Activated CD4-positive, alpha-beta T cell treated with anti-CD3 and anti-CD28 coated beads, Interleukin-2, Interleukin-4, amounts not matched to agents 100 ng/mL and 50 ng/mL, durations not matched to agents 16 hours and 8 hours (primary cell): ENCODE results near the gene GATC.
"Not testable (repeated sequence)": the region's sequence is repeated elsewhere in the genome, so short reads cannot be mapped to it uniquely, and the experiment has no call there.

Experiments used
- DNase-seq: peaks from one replicate; pipeline ENCODE4 v3.0.0-alpha.2; 2020; ENCODE audit warnings: low spot score

The GATC gene

GRCh38 chr12:120437735-120438494 lies 8.3 kb upstream of the GATC start, which contains the start of gene COX6A1:
Gene COX6A1, plus strand, starts transcription at chr12:120438113. Its CDS starts 14 bp downstream, at chr12:120438127.
- peak; percentile 99 for DNase-seq

DNA sequence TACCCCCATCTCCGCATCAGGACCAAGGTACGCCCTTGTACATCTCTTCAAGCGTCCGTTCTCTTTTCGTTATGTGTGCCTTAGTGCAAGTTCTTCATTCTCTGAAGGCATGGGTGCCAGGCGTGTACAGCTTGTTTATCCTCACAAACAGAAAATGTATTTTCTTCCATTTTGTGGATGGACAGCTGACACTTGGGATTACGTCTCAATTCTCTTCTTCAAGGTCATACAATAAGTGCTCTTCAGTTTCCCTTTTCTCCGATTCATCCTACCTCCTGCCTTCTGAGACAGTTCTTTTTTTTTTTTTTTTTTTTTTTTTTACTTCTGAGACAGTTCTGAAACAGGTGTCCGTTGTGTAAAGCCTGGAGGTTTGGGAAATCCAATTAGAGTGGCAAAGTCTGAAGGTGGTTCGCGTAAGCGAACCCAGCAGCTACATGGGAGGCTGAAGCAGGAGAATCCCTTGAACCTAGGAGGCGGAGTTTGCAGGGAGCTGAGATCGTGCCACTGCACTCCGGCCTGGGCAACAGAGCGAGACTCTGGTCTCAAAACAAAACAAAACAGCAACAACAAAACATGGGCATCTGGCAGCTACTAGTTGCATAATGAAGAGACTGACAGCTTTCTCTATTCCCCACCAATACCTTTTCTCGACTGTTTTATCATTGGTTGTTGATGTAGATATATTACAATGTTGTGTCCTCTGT lies 7.6 kb upstream of the GATC start:
- peak; percentile 14 for DNase-seq

DNA sequence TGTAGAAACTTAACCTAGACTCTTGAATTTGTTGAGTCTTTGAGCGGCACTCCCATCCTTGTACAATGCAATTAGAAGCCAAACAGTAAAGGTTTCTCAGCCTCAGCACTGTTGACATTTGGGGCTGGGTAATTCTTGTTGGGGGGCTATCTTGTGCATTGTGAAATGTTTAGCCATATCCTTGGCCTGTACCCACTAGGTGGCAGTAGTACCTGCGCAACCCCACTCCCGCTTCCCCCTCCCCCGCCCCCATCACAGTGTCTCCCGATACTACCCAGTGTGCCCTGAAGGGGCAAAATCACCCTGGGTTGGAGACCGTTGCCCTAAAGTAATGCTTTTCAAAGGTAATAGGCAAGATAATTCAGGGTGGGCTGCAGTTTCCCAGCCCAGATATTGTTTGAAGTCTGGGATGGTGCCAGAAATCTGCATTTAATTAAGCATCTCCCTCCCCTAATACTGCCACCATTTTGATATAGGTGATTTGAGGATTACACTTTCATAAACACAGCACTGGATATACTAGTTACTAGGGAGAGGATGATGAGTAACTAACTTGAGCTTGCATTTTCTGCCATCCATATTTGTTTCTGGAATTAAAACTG lies 6.5 kb upstream of the GATC start:
- peak; percentile 80 for DNase-seq

DNA sequence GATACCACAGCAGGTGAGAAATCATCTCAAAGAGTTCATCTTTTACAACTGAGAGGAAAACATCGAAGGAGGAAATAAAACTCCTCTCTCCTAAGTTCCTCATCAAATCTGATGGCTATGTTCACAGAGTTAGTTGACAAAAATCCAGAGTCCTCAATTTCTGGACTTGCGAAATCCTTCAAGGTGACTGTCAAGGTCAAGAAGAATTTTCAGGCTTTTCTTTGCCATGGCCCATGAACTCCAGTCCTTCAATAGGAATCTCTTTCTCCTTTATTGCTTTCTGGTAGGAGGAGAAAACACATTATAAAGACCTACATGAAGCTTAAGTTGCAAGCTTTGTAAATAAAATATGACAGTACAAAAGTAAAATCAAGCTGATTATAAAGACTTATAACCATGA lies 1.6 kb upstream of the GATC start:
- DNase-seq: no peak

DNA sequence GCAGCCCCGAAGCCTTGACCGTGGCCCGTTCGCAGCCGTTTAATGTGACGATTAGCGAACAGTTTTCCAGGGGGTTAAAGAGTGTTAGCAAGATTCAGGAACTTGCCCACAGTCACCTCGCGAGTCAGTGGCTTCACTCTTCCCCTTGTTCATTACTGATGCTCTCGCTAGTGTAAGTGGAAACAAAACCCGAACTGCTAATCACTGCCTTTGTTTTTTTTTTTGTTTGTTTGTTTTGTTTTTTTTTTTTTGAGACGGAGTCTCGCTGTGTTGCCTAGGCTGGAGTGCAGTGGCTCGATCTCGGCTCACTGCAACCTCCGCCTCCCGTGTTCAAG lies 567 bp downstream of the GATC start:
- not testable (repeated sequence) for DNase-seq

DNA sequence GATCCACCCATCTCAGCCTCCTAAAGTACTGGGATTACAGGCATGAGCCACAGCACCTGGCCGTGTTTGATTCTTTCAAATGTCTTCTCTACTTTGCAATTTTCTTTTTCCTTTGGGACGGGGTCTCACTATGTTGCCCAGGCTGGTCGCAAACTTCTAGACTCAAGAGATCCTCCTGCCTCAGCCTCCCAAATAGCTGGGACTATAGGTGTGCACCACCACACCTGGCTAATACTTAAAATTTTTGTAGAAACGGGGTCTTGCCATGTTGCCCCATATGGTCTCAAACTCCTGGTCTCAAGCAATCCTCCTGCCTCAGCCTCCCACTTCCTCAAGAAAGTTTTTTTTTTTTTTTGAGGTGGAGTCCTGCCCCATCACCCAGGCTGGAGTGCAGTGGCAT lies 1.7 kb downstream of the GATC start:
- no peak for DNase-seq

DNA sequence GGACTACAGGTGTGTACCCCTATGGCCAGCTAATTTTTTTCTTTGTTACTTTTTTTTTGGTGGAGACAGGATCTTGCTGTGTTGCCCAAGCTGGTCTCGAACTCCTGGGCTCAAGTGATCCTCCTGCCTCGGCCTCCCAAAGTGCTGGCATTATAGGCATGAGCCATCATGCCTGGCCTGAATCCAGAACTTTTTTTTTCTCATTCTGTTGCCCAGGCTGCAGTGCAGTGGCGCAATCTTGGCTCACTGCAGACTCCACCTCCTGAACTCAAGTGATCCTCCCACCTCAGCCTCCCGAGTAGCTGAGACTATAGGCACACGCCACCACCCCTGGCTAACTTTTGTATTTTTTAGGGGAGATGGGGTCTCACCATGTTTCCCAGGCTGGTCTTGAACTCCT lies 6.3 kb downstream of the GATC start:
- DNase-seq: not testable (repeated sequence)

GRCh38 chr12:120453060-120453750 lies 7.0 kb downstream of the GATC start:
- no peak for DNase-seq

DNA sequence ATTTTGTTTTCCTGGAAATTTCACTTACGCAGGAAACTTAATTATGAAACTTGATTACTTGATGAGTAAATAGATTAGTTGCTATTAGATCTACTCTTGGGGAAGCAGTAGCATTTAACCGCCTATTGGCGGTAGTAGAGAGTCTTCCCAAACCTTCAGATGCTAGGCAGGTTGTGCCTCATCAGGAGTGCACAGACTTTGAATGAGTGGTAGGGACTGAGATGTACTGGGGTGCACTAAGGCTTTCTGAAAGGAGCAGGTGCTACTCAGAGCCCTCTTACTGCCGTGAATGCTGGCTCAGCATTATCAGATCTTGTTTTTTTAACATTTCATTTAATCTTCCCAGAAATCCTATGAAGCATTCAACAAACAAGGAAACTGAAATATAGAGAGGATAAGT lies 7.7 kb downstream of the GATC start:
- peak; percentile 57 for DNase-seq

DNA sequence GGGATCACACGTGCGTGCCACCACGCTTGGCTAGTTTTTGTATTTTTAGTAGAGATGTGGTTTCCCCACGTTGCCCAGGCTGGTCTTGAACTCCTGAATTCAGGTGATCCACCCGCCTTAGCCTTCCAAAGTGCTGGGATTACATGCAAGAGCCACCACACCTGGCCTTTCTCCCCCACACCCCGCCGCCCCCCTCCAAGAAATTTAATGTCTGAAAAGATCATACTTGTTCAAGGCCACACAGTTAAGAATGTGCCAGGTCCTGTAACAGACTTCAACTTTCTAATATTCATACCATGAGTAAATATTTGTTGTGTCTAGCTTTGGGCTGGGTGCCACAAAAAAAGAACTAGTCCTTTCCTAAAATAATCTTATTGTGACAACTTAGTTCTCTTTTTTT lies 9.1 kb downstream of the GATC start:
- DNase-seq: no peak

- no peak for DNase-seq
Measured at GRCh38 chr12:120457133-120457532, 10.9 kb downstream of the GATC start.

DNA sequence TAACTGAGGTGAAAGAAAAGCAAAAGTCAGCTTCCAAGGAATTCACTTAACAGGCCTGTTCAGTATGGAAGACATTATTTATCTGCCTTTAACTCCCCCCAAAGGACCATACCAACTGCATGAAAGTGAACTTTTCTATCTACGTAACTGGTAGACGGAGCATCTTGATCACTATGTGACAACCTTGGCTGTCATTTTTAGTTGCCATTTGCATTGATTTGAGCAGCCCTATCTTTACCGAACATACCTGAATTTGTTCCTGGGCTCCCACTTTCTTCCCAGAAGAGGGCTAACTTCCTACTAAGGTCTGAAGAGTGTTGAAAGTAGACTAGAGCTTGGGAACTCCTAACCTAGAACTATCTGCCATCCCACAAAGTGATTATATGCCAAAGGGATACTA lies 13.9 kb downstream of the GATC start:
- no peak for DNase-seq

DNA sequence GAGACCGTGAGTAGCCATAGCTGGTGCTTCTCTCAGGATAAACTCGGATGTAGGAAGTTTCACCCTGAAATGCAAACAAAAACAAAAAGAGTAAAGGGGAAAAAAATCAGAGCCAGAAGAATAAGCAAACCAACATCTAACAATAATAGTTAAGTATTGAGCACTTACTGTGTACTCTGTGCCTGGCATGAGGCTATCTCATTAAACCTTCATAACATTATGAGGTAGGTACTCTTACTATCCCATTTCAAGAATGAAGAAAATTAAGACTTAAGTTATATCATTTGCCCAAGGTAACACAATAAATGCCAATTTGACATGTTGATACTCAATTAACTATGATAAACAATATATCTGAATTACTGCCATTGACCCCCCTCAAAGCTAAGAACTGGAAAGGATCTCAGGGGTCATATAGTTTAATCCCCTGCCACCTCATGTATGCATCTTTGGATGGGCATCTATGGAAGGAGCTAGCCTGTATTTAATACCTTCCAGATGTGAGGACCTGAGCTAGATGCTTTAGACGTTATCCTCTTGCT lies 15.9 kb downstream of the GATC start:
- DNase-seq: no peak

- no peak for DNase-seq
Measured at GRCh38 chr12:120463712-120464111, 17.5 kb downstream of the GATC start.

DNA sequence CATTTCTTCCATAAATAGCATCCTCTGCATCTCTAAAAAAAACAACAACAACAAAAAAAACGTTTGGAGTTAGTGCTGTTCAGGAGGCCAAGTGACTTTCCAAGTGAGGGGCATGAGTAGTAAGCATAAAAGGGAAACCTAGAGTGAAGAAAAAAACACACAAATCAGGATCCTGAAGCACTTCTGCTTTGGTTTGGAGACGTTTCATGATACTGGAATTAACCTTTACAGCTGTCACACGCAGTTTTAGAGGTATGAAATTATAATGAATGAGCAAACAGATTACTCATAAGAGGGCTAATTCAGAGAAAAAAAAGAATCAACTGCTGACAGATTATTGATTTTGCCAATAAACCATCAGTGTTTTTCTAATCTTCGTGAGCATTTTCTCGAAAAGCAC lies 19.5 kb downstream of the GATC start:
- DNase-seq: no peak

- DNase-seq: peak; percentile 39
Measured at GRCh38 chr12:120466560-120467315, 20.5 kb downstream of the GATC start.

- no peak for DNase-seq
Measured at GRCh38 chr12:120467439-120467838, 21.2 kb downstream of the GATC start.

DNA sequence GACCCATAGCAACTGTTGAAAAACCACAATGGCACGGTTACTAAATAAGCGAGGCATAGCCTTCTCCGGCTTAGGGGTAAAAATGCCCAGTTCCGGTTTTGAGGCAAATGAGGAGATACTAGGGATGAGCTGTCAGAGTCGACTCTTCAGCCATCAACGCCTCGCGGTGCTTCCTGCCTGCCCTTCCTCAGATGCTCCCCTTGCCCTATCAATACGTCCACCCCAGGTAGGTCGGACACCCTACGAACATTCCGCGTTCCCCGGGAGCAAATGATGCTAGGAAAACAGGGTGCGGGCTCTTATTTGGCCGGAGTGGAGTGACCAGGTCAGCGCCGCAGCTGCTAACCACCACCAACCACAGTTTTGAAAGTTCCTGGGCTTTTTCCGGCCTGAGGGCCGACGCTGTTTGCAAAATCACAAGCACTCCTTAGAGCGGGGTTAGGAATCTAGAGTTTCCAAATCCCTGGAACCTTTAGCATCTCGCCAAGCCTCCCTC lies 22.1 kb downstream of the GATC start:
- peak; percentile 40 for DNase-seq

DNA sequence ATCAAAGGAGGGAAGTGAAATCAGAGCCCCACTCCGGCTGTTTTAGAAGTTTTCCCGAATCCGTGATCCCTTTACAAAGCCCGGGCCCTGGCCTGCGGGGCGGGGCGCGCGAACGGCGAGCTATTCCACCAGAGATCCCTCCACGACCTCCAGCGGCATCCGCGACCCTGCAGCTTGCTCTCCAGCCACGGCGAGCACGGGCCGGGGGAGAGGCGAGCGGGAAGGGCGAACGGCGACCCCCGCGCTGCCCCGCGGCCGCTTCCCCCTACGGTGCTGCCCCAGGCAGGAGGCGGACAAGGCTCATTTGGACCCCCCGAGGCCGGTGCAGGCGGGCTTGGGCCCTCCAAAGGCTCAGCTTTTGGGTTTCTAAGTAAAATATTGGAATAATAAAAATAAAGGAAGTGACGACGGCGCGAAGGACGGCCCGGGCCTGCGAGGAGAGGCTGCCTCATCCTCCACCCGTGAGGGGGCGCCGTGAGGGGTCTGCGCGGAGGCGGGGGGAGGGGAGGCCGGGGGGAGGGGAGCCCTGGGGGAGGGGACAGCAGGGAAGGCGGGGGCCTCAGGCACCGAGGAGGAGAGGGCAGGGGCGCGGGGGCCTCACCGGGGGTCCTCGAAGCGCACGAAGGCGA lies 22.7 kb downstream of the GATC start:
- DNase-seq: peak; percentile 36

- DNase-seq: peak; percentile 98
Measured at GRCh38 chr12:120469450-120470149, 23.4 kb downstream of the GATC start, which contains the start of gene SRSF9. Gene SRSF9, minus strand, starts transcription at chr12:120469748. Its CDS starts 139 bp downstream, at chr12:120469609.
